Liver (tissue), 3 donors: ENCODE measurements around the gene PRDX2.

Experiments
- TAF1 ChIP-seq: conservative IDR thresholded peaks from 2 replicates; pipeline ENCODE4 v1.6.1; 2016; ENCODE audit warnings: antibody characterized with exemption, mild to moderate bottlenecking
- TF ChIP-seq, protein P1 (sequence below): fragments of 150-350 bp; IDR thresholded peaks from 2 replicates; pipeline ENCODE4 v1.5.1; 2017; ENCODE audit warnings: improper control_type of control experiment, low read depth, low read length; ENCODE audit not compliant: missing input control
- TF ChIP-seq, protein P2 (sequence below): IDR thresholded peaks from 2 replicates; pipeline ENCODE4 v1.6.1; 2016; ENCODE audit warnings: antibody characterized with exemption
- donor health status: healthy.
- donor health status: healthy.

DNA sequence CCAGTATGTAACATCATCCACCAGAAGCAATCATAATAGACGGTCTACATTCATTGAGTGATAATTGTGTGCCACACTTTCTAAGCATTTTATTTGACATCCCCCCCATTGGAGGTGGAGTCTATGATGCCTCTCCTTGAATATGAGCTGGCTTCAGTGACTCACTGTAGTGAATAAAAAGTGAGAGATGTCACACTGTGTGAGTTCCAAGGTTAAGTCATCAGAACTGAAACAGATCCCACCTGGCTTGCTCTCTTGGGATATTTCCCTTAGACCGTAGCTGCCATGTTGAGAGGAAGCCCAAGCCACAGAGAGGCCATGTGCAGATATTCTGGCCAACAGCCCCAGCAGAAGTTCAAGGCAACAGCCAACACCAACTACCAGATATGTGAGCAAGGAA lies 20.2 kb upstream of the PRDX2 start:
- TF ChIP-seq, protein P1, sequence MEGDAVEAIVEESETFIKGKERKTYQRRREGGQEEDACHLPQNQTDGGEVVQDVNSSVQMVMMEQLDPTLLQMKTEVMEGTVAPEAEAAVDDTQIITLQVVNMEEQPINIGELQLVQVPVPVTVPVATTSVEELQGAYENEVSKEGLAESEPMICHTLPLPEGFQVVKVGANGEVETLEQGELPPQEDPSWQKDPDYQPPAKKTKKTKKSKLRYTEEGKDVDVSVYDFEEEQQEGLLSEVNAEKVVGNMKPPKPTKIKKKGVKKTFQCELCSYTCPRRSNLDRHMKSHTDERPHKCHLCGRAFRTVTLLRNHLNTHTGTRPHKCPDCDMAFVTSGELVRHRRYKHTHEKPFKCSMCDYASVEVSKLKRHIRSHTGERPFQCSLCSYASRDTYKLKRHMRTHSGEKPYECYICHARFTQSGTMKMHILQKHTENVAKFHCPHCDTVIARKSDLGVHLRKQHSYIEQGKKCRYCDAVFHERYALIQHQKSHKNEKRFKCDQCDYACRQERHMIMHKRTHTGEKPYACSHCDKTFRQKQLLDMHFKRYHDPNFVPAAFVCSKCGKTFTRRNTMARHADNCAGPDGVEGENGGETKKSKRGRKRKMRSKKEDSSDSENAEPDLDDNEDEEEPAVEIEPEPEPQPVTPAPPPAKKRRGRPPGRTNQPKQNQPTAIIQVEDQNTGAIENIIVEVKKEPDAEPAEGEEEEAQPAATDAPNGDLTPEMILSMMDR: no peak
- TF ChIP-seq, protein P2, sequence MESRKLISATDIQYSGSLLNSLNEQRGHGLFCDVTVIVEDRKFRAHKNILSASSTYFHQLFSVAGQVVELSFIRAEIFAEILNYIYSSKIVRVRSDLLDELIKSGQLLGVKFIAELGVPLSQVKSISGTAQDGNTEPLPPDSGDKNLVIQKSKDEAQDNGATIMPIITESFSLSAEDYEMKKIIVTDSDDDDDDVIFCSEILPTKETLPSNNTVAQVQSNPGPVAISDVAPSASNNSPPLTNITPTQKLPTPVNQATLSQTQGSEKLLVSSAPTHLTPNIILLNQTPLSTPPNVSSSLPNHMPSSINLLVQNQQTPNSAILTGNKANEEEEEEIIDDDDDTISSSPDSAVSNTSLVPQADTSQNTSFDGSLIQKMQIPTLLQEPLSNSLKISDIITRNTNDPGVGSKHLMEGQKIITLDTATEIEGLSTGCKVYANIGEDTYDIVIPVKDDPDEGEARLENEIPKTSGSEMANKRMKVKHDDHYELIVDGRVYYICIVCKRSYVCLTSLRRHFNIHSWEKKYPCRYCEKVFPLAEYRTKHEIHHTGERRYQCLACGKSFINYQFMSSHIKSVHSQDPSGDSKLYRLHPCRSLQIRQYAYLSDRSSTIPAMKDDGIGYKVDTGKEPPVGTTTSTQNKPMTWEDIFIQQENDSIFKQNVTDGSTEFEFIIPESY: no peak
- TF ChIP-seq TAF1: no peak
